Fibroblast of gingiva (primary cell): ENCODE data around the gene GPS2.

Experiments
- DNase-seq: peaks from one replicate; pipeline ENCODE4 v3.0.0-alpha.2; 2011; ENCODE audit warnings: low read depth

The GPS2 gene

DNA sequence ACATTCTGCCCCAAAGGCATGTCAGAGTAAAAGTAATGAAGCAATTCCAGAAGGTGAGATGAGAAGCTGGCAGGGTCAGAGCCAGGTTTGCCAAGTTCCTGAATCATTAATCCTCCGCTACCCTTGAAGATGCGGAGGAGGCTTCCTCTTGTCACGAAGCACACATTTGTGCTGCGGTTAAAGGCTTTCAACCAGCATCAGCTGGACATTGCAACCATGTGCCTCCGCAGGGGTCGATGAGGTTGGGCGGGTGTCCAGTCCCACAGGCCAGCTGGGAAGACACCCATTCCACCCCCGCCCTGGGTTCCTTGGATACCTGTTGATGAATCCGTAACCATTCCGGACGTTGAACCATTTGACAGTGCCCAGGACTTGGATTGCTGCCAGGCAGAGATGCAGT is 22.0 kb downstream of the GPS2 start:
- DNase-seq, result no peak

DNA sequence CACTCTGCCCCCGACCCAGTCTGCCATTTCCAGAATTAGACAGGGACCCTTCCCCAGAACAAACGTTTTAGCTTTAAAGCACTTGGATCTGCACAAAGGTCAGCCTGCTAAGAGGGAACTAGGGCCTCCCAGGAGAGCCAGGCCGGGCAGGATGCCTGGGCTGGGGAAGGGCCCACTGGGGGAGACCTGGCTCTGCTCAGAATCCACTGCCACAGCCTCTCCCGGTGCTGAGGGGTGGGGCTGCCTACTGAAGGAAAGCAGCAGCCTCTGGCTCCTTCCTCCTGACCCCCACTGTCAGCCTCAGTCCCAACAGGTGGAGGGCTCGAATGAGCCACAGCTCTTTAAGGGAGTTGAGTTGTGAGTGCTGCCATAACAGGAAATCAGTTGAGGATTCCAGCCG is 22.4 kb downstream of the GPS2 start:
- no peak for DNase-seq

DNA sequence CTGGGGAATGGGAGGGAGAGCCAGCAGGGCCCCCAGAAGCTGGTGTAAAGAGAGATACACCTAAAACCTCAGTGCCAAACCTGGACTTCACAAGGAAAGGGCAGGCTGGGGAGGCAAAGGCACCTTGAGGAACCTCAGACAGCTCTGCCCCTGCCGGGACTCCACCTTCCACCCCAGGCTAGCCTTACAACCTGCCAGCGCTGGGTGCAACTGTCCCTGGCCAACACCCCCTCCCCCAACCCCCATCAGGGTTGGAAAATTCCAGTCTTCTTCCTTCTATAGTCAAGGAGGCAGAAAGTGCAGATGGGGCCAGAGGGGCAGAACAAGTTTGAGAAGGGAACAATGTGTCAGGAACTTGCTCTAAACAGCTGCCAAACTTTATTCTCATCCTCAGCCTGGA is 23.0 kb downstream of the GPS2 start:
- DNase-seq, result no peak

DNA sequence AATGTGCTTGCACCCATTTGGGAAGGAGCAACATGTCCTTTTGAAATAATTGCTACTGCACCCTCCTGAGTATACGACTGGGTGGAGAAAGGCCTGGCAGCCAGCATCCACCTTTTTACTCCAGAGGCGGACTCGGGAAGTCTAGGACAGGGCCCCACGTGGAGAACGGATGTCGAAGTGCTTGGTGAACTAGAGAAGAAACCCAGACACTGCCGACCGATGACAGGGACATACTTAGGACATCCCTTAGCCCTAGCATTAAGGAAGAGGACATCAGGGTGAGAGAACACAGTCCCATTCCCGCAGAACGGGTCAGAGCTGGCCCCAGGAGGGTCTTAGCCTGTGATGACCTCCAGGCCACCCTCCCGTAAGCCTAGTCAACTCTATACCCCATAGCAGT is 24.5 kb downstream of the GPS2 start:
- no peak for DNase-seq

DNA sequence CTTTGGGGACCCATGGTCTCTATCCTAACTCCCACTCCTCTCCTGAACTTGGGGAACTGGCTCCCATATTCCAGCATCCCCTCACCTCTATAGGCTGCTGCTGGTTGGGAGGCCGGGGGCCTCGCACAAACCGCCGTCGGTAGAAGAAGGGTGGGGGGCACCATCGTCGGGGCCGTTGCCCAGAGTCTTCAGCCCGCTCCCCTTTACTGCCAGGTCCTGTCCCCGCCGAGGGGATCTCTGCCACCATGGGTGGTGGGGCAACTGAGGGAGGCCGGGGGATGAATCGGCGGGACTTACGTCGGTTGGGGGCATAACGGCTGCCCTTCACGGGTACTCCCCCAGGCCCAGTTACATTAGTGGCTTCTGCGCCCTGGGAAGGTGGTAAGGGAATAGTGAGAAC is 25.0 kb downstream of the GPS2 start:
- no peak for DNase-seq

DNA sequence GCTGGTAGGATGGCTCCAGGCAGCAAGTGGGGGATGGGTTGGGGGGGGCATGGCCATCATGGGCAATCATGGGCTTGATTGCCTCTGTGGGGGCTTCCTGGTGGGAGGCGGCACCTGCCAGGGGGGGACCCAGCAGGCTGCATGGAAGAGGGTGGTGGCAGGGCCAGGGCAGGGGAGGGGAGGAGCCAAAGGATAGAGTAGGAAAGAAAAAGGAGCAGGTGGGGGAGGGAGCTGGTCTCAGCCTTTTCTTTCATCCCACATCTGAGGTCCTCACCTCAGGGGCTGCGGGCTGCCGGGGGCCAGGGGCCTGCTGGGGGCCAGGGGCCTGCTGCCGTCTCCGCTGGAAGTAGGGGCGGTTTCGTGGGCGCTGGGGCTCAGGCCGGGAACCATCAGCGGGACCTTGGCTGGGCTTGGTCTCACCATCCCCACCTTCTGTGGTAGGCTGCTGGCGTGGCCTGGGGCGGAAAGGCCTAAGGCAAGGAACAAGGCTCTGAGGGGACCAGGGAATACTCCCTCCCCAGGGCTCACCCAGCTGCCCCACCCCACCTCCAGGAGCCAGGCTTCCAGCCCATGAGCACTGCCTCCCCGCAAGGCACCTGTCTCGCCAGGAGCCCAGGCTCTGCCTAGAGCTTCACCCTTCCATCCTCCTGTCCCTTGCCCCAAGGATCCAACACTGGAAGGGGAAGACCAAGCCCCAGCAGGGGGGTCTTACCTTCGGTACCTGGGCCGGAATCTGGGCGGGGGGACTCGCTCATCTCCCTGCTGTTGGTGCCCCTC is 25.7 kb downstream of the GPS2 start:
- DNase-seq, result no peak

DNA sequence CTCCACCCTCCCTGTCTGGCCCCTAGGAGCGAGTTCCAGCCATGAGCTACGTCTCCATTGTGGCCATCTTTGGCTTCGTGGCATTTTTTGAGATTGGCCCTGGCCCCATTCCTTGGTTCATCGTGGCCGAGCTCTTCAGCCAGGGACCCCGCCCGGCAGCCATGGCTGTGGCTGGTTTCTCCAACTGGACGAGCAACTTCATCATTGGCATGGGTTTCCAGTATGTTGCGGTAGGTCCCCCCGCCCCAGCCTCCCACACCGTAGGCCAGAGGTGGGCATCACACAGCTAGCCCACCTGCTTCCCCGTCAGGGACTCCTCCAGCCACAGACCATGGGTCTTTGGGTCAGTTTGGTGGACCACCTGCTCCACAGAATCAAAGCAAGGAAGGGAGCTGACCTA is 29.5 kb downstream of the GPS2 start:
- no peak for DNase-seq

DNA sequence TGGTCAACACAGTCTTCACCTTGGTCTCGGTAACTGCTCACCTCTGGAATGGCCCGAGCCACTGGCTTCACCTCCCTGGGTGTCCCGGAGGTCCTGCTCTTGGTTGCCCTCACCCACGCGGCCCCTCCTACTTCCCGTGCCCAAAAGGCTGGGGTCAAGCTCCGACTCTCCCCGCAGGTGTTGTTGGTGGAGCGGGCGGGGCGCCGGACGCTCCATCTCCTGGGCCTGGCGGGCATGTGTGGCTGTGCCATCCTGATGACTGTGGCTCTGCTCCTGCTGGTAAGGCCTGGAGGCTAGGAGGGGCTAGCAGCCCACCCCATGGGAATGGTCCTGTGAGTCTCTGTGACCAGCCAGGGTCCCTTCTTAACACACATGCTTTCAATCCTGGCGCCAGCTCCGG is 30.2 kb downstream of the GPS2 start:
- DNase-seq, result no peak

DNA sequence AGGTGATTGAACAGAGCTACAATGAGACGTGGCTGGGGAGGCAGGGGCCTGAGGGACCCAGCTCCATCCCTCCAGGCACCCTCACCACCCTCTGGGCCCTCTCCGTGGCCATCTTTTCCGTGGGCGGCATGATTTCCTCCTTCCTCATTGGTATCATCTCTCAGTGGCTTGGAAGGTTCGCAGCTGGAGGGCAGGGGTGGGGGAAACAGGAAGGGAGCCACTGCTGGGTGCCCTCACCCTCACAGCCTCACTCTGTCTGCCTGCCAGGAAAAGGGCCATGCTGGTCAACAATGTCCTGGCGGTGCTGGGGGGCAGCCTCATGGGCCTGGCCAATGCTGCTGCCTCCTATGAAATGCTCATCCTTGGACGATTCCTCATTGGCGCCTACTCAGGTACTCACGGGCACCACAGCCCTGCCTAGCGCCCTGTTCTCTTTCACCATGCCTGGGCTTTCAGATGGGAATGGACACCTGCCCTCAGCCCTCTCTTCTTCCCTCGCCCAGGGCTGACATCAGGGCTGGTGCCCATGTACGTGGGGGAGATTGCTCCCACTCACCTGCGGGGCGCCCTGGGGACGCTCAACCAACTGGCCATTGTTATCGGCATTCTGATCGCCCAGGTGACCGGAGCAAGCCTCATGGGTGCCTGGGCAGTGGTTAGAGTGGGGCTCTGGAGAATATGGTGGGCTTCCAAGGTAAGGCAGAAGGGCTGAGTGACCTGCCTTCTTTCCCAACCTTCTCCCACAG is 31.5 kb downstream of the GPS2 start:
- no peak for DNase-seq

DNA sequence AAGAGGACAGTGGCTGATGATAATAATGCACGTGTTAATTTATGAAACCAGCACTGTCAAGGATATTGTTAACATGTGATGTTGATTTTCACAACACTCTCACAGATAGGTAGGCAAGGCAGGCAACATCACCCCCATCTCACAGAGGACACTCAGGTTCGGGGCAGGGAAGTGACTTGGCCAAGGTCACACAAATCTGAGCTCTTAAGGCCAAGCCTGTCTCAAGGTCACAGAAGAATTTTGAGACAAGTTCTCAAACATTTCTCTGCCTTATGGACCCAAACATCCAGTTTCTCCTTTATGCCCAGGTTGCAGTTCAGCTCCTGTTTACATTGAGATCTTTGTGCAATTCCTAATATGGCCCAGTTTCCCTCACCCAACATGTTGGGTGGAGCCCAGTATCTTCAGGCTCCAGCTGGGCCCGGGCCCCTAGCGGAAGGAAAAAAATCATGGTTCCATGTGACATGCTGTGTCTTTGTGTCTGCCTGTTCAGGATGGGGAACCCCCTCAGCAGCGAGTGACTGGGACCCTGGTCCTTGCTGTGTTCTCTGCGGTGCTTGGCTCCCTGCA is 32.3 kb downstream of the GPS2 start:
- DNase-seq, result no peak

DNA sequence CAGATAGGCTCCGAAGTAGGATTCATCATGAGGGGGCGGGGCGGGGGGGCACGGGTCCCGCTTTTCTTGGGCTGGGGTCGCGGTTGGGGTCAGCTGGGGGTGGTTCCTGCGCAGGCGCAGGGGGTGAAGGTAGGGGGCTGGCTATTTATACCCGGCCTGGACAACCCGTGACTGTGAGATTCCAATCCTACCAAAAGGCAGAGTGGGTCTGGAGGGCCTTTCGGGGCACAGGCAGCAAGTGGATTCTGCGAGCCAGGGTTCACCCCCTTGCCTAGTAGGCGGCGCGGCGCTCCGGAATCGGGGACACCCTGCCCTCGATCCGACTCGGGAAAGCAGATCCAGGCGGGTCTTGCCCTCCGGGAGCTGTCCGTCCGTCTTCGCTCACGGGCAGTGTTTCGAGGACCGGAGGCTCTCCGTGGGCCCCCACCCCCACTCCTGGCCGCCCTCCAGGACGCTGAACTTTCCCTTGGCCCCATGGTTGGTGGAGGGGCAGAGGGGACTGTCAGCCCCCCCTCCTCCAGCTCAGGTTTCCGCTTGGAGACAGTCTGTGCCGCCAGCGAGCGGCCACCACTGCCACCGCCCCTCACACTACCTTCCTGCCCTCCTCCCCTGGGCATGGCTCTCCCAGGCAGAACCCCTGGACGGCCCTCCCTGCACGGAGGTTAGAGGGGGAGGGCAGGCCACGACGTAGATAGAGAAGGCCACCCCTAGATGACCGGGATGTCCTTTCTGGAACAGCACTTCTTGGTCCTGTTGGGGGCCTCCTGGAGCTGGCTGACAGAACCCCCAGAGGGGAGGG is 33.0 kb downstream of the GPS2 start:
- DNase-seq, result no peak

DNA sequence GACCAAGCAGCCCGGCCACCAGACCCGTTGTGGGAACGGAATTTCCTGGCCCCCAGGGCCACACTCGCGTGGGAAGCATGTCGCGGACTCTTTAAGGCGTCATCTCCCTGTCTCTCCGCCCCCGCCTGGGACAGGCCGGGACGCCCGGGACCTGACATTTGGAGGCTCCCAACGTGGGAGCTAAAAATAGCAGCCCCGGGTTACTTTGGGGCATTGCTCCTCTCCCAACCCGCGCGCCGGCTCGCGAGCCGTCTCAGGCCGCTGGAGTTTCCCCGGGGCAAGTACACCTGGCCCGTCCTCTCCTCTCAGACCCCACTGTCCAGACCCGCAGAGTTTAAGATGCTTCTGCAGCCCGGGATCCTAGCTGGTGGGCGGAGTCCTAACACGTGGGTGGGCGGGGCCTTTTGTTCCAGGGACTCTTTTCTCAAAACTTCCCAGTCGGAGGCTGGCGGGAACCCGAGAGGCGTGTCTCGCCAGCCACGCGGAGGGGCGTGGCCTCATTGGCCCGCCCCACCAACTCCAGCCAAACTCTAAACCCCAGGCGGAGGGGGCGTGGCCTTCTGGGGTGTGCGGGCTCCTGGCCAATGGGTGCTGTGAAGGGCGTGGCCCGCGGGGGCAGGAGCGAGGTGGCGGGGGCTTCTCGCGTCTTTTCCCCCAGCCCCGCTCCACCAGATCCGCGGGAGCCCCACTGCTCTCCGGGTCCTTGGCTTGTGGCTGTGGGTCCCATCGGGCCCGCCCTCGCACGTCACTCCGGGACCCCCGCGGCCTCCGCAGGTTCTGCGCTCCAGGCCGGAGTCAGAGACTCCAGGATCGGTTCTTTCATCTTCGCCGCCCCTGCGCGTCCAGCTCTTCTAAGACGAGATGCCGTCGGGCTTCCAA is 33.8 kb downstream of the GPS2 start, which contains the start of gene SLC2A4:
SLC2A4 (plus strand) TSS at position 645 of the 879 bp plus-strand sequence; CDS start at position 862, 217 bp downstream.
- DNase-seq, result peak; percentile 83

DNA sequence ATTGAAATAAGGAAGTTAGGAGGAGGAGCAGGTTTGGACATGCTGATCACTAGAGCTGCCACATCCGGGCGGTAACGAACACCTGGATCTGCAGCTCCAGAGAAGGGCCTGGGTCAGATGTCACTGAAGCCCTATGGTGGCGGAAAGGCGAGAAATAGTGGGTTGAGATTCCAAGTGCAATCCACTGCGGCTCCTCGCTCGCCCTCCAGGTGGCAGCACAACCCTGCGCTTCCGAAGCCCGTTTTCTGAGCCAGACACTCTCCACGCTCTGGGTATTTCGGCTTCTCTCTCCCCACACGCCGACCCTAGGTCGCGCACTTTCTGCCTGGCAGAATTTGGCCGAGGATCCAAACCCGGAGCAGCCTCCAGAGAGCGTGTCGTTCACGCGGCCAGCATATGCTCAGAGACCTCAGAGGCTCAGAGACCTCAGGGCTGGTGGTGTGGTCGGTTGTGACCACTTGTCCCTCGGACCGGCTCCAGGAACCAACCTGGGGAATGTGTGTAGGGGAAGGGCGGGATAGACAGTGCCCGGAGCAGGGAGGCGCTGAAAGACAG is 34.6 kb downstream of the GPS2 start:
- DNase-seq, result peak; percentile 70

DNA sequence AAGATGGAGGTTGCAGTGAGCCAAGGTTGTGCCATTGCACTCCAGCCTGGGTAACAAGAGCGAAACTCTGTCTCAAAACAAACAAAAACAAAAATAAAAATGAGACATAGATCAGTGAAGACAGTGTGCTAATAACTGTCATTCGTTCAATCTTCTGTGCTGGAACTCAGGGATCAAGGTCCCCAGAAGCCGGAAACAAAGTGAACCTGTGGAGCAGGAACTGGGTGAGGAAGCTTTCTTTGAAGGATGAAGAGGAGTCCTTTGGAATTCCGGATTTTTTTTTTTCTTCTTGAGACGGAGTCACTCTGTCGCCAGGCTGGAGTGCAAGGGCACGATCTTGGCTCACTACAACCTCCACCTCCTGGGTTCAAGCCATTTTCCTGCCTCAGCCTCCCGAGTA is 35.7 kb downstream of the GPS2 start:
- no peak for DNase-seq

DNA sequence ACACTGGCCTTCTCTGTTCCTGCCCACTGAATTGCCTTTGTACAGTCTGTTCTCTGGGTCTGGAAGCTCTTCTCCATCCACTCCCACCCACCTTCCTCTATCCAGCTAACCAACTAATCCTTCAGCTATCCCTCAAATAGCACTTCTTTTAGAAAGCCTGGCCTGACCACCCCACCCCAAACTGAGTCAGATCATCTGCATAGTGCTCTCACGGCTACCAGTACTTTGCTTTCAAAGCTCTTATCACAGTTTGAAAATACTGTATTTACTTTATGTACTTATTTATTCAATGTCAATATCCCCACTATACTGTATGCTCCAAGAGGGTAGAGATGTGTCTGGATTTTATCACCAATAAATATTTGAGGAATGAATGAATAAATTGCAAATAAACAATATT is 48.4 kb downstream of the GPS2 start:
- no peak for DNase-seq

DNA sequence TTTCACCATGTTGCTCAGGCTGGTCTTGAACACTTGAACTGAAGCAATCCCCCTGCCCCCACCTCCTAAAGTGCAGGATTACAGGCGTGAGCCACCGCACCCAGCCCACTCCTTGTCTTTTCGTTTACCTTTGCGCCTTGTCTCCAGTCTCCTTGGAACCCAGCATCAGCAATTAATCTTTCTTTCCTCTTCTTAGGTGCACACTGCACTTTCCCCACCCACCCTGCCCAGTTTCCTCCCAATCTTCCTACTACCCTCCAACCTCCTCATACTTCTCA is 51.4 kb downstream of the GPS2 start:
- DNase-seq, result no peak

DNA sequence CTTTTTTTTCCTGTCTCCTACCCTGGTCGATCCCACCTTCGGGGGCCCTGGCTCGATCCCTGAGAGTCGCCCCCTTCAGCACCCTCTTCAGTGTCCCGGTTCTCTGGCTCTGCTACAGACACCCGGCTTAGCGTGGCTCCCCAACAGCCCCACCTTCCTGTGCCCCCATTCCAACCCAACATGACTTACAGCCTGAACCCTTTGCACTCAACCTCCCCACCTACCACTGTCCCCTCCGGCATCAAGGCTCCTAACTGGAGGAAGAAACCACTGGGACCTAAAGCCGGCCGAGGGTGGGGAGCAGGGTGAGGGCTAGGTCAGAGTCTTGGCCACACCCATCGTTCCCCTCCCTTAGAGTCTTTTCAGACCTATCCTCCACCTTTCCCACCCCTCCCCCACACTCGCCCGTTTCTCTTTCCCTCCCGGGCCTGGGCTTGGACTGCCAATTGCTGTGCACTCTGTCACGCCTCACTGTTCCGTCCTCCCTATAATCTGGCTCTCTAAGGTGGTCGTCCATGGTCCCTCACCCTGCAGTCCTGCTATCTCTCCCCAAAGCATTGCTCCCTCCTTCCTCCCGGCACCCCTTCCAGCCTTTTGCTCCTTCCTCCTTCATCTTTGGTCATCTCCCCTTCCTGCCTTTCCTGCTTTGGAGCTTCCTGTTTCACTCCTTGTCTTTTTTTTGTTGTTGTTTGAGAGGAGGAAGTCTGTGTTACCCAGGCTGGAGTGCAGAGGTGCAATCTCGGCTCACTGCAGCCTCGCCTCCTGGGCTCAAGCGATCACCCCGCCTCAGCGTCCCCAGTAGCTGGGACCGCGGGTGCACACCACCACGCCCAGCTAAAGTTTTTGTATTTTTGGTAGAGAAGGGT is 52.0 kb downstream of the GPS2 start:
- DNase-seq, result no peak
